Activated CD8-positive, alpha-beta memory T cell treated with anti-CD3 and anti-CD28 coated beads, Interleukin-2, amount 50 U/mL, for 1 hour (primary cell): ENCODE results near the gene SLC4A1AP.
"Not testable (repeated sequence)": the region's sequence is repeated elsewhere in the genome, so short reads cannot be mapped to it uniquely, and the experiment has no call there.

Experiments
- DNase-seq: peaks from one replicate; pipeline ENCODE4 v3.0.0-alpha.2; 2020; ENCODE audit errors: extremely low read depth

The SLC4A1AP gene, protein sequence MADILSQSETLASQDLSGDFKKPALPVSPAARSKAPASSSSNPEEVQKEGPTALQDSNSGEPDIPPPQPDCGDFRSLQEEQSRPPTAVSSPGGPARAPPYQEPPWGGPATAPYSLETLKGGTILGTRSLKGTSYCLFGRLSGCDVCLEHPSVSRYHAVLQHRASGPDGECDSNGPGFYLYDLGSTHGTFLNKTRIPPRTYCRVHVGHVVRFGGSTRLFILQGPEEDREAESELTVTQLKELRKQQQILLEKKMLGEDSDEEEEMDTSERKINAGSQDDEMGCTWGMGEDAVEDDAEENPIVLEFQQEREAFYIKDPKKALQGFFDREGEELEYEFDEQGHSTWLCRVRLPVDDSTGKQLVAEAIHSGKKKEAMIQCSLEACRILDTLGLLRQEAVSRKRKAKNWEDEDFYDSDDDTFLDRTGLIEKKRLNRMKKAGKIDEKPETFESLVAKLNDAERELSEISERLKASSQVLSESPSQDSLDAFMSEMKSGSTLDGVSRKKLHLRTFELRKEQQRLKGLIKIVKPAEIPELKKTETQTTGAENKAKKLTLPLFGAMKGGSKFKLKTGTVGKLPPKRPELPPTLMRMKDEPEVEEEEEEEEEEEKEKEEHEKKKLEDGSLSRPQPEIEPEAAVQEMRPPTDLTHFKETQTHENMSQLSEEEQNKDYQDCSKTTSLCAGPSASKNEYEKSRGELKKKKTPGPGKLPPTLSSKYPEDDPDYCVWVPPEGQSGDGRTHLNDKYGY

DNA sequence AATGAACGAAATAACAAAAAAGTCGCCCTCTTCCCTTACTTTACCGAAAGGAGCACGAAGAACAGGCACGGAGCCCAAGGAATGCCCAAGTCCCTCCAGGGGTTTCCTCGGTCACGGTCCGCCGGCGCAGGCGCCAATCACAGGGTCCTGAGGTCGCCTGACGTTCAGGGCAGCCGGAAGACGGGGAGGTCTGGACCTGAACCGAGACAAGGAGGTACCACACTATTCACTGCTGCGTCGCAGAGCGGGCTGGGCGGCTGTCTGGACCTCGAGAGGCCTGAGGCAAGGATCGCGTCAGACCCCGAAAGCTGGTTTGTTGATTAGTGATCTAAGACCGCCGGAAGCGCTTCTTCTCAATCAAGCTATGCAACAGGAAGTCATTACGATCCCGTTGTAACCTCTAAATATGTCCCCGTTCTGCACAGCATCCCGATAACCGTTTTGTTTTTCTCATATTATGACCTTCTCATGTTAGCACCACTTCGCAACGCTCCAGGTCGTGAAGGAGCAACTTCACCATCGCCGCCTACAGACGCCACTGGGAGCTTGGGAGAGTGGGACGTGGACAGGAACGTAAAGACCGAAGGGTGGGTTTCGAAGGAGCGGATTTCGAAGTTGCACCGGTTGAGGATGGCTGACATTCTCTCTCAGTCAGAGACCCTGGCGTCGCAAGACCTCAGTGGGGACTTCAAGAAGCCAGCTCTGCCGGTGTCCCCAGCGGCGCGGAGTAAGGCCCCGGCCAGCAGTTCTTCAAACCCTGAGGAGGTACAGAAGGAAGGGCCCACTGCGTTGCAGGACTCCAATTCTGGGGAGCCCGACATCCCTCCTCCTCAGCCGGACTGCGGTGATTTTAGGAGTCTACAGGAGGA is at the start of gene SLC4A1AP, which contains the start of gene SUPT7L:
Gene SLC4A1AP, plus strand, starts transcription at position 605 of the 869 bp plus-strand sequence. Its CDS starts 26 bp downstream, at position 631.
Gene SUPT7L, minus strand, starts transcription at position 330 of the 869 bp plus-strand sequence. CDS start 1,422 bp downstream, outside the sequence.
- peak; percentile 48 for DNase-seq

DNA sequence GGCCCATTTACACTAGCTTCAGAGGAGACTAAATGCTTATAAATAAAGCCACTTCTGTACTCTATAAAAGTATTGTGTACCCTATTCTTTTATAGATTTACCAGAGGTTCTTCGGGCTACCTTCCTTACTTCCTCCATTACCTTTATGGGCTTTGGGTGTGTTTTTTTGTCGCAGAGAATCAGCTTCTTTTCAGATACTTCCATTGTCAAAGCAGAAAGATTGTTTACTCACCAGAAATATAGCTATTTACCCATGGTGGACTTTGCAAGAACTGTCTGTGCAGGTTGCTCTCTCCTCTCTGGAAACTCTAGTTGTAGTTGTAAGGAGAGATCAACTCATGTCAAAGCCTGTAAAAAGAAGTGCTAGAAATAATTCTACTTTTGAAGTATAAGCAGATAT is 49.7 kb upstream of the SLC4A1AP start:
- DNase-seq = no peak

DNA sequence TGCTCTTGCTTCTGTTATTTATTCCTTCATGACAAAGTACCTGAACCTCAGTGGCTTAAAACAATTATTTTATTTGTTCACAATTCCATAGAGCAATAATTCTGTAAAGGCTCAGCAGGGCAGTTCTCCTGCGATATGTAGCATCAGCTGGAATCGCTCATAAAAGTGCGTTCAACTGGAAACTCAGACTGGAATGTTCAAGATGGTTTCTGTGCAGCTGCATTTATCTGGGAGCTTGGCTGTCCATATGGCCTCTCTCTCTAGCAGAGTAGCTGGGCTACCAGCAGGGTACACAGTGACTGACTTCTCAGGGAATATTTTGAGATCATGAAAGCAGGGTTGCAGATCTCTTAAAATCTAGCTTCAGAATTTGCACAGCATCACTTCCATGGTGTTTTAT is 48.4 kb upstream of the SLC4A1AP start:
- no peak for DNase-seq

DNA sequence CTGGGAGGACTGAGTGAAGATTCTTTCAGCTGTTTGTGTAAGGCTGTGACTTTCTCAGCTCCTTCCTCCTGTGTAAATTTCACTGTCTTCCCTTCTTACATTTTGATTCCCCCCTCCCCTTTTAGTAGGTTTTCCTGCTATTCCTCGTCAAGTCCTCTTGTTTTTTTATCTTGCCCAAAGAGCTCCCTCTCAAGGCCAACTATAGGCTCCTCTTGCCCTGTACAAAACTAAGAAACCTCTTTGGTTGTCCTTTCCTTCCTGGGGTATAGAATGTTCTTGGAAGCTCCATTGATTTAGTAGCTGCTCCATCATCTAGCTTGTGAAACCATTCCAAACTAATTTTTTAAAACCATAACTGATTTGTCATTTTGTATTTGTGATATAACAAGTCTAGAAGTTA is 42.2 kb upstream of the SLC4A1AP start:
- DNase-seq = no peak

DNA sequence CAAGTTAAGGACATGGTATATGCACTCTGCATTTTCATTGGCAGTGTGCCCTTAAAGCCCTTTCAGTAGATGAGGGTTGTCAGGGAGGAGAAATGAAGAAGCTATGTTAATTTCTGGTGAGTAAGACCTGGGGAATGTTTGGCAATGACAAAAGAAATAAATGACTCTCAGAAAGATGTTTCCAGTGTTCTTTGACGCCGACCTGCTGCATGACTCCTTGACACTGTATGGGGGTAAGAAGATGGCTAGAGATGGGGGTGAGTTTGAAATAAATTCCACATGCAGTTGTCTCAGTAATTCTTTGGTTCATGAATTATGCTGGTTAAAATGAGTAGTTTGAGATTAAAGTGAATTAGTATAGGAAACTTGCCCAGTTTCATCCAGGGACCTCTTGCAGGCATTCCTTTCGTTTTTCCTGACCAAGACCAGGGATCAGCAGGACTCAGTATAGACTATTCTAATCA is 40.7 kb upstream of the SLC4A1AP start:
- DNase-seq = no peak

DNA sequence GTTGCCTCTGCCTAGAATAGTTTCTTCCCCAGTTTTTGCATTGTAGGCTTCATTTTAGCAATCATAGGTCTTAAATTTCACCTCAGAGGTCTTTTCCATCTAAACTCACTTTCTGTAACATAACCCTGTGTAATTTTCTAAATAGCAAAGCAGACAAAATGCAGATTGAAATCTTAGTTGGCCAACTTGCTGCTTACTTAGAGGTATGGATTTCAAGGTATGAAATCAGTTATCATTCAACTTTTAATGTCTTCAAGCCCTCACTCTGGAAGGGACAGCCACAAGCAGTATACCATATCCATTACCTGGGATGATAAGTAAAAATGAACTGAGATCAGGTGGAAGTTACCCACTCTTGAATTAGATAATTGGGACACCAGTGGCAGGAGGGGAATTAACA is 38.7 kb upstream of the SLC4A1AP start:
- DNase-seq = no peak

DNA sequence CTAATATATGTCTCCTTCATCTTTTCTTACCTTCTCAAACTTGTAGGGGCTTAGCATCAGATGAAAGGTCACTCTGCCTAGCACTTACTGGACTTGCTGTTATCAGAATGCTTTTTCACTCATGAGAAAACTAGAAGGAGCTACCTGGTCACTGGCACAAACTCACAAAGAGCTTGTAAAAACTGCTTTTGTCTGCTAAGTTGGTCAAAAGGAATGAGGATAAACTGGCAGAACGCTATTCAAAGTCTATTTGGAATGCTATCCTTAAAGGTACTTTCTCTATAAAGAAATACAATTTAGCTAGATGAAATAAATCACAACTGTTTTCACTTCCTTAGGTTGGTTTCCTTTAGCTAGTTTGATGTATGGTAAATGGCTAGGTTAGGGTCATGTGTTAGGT is 37.4 kb upstream of the SLC4A1AP start:
- DNase-seq = not testable (repeated sequence)

DNA sequence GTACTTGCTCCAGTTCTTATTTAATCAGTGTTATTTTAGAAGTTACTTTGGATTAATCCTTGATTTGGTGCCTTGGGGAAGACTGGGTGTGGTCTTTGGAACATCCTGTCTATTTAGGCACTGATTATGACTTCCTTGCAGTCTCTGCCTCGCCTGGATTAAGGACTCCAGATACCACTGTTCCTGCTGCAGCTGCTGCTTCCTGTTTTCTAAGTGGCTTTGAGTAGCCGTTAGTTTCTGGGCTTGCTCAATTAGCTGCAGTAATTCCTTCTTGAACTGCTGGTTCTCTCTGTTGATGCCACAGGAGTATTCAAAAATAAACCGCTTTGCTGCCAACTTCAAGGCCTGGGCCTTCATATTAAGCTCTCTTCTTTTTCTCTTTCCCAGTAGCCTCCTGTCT is 36.8 kb upstream of the SLC4A1AP start:
- not testable (repeated sequence) for DNase-seq

DNA sequence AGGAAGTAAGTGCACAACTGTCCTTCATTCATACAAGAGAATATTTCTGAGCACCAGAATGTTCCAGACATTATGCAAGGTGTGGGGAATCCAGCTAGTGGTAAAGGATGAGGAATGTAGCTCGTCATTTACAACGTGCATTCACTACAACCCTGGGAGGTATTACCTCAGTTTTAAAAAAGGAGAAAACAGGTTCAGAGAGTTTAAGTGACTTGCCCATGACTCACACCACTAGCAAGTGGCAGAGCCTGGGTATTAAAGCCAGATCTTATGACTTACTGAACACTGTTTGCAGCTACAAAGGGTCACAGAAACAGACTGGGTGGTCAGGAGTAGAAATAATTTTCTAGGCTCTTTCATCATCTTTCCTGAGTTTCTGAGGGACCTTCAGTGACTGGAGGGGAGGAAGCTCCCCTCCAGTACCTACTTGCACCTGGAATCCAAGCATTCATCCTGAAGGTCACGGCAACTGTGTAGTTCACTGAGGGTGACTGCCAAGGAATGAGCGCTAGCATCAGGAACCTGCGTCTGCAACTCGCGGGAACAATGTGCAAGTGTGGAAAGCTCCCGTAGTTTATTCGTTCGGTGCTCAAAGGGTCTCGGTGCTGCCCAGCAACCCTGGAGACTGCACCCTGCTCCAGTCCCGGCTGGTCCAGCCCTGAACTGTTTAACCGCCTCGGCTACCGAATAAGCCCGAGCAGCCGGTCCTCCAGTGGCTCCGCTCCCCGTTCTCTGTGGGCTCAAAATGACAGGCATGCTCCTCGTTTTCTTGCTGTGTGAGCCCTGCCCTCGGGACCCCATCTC is 35.5 kb upstream of the SLC4A1AP start:
- DNase-seq = no peak

DNA sequence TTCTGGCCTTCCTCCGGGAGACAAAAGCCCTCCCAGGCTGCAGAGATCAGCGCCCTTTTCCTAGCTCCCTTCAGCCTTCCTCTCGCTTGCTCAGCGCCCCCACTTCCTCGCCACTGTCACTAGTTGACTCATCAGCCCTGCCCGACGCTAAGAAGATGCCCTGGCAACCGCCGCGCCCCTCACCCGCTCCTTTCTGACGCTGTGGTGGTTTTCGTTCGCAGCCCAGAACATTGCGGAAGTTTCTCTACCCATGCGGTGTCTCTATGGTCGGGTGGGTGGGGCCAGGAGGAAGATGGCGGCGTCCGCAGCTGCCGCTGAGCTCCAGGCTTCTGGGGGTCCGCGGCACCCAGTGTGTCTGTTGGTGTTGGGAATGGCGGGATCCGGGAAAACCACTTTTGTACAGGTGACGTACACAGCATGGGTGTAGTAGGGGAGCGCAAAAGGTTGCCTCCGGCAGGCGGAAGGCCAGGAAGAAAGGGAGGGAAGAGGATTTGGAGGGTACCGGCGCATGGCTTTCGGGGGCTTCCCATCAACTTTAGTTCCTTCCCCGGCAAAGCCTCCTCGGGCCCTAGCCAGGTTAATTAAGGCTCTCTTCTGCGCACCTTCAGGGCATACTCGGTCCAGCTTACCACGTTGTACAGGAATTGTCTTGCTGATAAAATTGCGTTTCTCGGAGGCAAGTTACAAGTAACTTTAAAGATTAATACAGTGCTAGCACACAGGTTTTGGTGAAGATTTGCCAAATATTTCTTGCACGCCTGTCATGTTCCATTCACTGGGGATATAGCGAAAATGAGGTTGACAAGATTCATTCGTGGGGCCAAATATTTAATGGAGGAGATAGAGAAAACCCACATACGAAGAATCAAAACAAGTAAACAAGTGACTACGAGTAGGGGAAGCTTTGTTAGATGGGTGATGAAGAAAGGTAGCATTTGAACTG is 34.7 kb upstream of the SLC4A1AP start, which contains the start of the genes CCDC121 and GPN1:
Gene CCDC121, minus strand, starts transcription at position 246 of the 943 bp plus-strand sequence. CDS start 1,213 bp downstream, outside the sequence.
Gene GPN1, plus strand, starts transcription at position 284 of the 943 bp plus-strand sequence. Its CDS starts 9 bp downstream, at position 293.
- DNase-seq = peak; percentile 88

DNA sequence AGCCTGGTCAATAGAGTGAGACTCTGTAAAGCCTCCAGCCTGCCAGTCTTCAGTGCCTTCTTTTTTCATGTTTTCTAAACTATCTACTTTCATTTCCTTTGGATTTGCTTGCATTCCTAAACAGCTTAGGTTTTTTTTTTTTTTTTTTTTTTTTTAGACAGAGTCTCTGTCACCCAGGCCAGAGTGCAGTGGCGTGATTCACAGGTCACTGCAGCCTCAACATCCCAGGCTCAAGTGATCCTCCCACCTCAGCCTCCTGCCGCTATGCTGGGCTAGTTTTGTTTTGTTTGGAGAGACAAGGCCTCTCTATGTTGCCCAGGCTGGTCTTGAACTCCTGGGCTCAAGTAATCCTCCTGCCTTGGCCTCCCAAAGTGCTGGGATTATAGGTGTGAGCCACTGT is 33.4 kb upstream of the SLC4A1AP start:
- not testable (repeated sequence) for DNase-seq

DNA sequence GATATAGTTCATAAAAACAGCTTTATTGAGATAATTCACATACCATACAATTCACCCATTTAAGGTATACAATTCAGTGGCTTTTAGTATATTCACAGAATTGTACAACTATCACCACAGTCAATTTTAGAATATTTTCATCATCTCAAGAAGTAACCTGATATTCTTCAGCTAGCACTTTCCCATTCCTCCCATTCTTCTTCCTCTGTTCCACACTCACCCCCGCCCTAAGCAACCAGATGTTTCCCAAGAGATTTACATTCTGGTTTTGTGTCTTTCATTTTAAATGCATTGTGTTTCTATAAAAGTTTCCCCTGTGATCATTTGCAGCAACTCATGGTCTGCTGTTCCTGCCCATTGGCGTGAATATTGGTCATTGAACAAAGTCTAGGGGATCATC is 29.4 kb upstream of the SLC4A1AP start:
- DNase-seq = no peak

DNA sequence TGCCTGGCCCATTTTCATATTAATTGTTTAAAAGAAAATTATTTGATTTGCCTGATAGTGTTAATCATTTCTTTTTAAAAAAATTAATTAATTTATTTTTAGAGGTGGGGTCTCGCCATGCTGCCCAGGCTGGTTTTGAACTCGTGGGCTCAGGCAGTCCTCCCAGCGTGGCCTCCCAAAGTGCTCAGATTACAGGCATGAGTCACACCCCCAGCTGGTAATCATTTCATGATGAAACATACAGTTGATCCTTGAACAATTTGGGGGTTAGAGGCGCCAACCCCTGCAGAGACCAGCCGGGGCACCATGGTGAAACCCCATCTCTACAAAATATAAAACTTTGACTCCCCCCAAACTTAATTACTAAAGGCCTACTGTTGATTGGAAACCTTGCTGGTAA is 26.9 kb upstream of the SLC4A1AP start:
- no peak for DNase-seq

DNA sequence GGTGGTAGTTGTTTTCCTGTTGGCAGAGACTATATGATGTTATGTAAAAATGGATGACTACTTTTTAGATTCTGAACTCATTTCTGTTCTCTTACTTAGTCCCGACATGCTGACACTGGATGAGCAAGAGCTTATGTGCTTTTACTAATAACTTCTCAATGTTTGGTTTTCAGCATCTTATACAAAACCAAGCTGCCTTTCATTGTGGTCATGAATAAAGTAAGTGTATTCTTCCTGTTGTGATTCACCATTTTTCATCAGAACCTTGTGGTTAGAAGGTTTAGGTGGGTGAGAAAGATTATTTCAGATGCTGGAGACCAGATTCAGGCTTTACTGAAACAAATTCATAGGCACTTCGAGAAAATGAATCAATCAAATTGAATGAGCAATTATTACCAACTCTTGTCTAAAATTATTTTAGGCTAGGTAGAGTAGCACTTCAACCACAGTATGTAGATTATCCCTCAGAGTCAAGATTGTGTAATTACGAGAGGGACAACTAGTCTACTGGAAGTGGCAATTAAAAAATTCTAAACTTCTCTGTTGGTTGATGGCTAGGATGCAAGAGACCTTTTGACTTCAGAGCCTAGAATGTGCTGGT is 25.6 kb upstream of the SLC4A1AP start:
- no peak for DNase-seq

DNA sequence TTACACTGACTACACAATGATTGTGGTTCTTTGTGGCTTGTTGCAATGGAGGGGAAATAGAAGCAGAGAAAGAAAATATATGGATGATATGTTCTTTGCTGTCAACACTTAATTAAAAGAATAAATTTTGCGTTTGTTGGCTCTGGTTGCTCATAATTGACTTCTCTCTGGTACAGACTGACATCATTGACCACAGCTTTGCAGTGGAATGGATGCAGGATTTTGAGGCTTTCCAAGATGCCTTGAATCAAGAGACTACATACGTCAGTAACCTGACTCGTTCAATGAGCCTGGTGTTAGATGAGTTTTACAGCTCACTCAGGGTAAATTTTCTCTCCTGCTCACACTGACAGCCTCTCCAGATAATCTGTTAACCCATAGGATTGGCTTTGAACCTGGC is 25.0 kb upstream of the SLC4A1AP start:
- no peak for DNase-seq

DNA sequence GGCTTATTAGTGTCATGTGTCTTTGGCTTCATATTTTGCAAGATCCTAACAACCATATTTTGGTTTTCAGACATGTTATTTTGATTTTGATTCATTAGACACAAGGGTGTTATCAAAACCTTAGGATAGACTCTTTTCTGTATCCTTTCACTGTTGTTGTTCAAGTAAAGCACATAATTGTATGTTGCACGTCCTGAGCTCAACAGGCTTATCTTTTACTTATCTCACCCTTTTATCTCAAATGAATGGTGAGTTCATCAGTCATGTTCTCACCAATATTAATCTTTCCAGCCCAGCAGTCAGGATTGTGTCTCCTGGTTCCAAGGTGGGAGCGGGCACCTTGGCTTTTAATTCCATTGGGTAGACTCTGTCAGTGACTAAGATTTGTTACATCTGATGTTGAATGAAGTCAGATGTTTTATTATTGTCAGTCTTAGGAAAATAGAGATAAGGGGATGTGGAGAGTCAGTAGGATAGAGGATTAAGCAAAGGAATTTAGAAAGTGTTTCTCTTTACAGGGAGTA is 22.9 kb upstream of the SLC4A1AP start:
- DNase-seq = no peak

DNA sequence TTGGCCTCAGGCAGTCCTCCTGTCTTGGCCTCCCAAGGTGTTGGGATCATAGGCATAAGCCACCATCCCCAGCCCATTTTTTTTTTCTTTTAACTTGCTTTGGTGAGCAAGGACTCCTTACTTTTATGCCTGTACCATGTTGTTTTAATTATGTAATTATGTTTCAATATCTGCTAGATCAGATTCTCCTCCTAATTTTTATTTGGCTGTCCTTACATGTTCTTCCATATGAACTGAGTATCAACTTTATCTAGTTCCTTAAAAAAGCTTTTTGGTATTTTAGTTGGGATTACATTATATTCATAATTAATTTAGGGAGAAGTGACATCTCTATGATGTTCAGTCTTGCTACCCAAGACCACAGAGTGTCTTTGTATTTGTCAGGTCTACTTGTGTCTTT is 18.5 kb upstream of the SLC4A1AP start:
- no peak for DNase-seq

DNA sequence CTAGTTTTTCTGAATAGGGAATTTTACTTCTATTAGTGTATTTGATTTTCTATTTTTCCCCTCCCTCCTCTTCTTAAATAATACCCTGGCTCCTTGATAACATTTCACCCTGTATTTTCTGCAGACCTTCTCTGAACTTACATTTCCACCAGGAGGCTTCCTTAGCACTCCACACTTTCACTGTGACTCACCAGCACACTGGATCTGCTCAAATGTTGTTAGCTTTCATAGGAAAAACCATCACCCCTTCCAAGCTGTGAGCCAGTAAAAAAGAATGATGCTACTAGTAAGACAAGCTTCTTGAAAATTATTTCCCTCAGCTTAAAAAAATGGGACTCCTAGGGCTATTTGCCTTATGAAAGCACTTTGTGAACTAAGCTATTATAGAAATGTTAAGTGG is 16.4 kb upstream of the SLC4A1AP start:
- DNase-seq = no peak

DNA sequence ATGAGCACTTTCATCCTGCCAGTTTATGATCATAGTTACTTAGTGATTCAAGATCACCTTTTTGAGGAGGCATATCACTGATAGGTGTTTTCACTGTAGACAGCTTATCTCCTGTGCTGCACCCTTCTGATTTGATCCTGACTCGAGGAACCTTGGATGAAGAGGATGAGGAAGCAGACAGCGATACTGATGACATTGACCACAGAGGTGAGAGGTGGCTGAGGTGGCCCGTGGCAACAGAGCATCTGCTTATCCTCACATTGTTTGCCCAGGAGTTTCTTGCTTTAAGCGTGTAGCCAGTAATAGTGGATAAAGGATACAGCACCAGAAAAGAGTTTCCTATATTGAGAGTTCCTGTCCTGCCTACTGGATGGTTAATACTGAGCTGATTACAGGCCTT is 16.0 kb upstream of the SLC4A1AP start:
- DNase-seq = no peak
